CD4-positive, CD25-positive, alpha-beta regulatory T cell (primary cell): Measurements from ENCODE around the gene NUP37. TPM values are rescaled to one million over a fixed set of nuclear protein-coding genes. Genes with fewer than 3 reads are reported as not detected.
"Not testable (repeated sequence)": the region's sequence is repeated elsewhere in the genome, so short reads cannot be mapped to it uniquely, and the experiment has no call there.

ENCODE experiments used
- ATAC-seq, 2 donors: fragments of 150-1000 bp; cut with Tn5 transposase; one replicate each; pipeline ENCODE4 v1.10.0; 2021; ENCODE audit warnings: low read depth in 2 of 2, moderate number of reproducible peaks in 2 of 2, moderate library complexity in 1 of 2
- DNase-seq, 3 donors: peaks; one replicate each; pipeline versions ENCODE4 v3.0.0 to v3.0.0-alpha.2; 2012 to 2022; ENCODE audit warnings: mixed read lengths in 1 of 3
- H3K27ac ChIP-seq: one replicate; pipeline ENCODE4 v1.7.0; 2013; ENCODE audit warnings: mild to moderate bottlenecking, low read length; ENCODE audit not compliant: insufficient read depth, poor library complexity, severe bottlenecking
- H3K27me3 ChIP-seq: one replicate; pipeline ENCODE4 v1.7.0; 2013; ENCODE audit warnings: low read length; ENCODE audit not compliant: control insufficient read depth, insufficient read depth
- H3K36me3 ChIP-seq: one replicate; pipeline ENCODE4 v1.7.0; 2013; ENCODE audit warnings: mild to moderate bottlenecking, low read length, moderate library complexity; ENCODE audit not compliant: control insufficient read depth, insufficient read depth
- H3K4me1 ChIP-seq: 2 replicates; pipeline ENCODE4 v1.7.0; 2013; ENCODE audit warnings: mild to moderate bottlenecking, low read length; ENCODE audit not compliant: insufficient read depth, control insufficient read depth, poor library complexity, severe bottlenecking
- H3K4me3 ChIP-seq: one replicate; pipeline ENCODE4 v1.7.0; 2013; ENCODE audit warnings: low read depth, mild to moderate bottlenecking, low read length, moderate library complexity
- H3K9me3 ChIP-seq, 2 experiments: 1 replicate in 1 of 2; 2 replicates in 1 of 2; pipeline ENCODE4 v1.7.0; 2013; ENCODE audit warnings: low read length in 2 of 2, mild to moderate bottlenecking in 1 of 2, moderate library complexity in 1 of 2; ENCODE audit not compliant: control insufficient read depth in 2 of 2
- H3K27ac Mint-ChIP-seq, 3 donors: one replicate each; pipeline ENCODE4 v1.8.0; 2020 to 2022; ENCODE audit warnings: mild to moderate bottlenecking in 3 of 3, mixed read lengths in 3 of 3, moderate library complexity in 2 of 3
- H3K27me3 Mint-ChIP-seq: one replicate; pipeline ENCODE4 v1.8.0; 2022; ENCODE audit warnings: mild to moderate bottlenecking, mixed read lengths
- H3K36me3 Mint-ChIP-seq: one replicate; pipeline ENCODE4 v1.8.0; 2020; ENCODE audit warnings: mixed read lengths
- H3K4me1 Mint-ChIP-seq, 4 donors: one replicate each; pipeline ENCODE4 v1.8.0; 2020 to 2022; ENCODE audit warnings: mixed read lengths in 4 of 4, mild to moderate bottlenecking in 1 of 4
- H3K4me3 Mint-ChIP-seq, 4 donors: one replicate each; pipeline ENCODE4 v1.8.0; 2020 to 2022; ENCODE audit warnings: mild to moderate bottlenecking in 4 of 4, mixed read lengths in 4 of 4, moderate library complexity in 3 of 4
- H3K9me3 Mint-ChIP-seq, 7 donors: one replicate each; pipeline ENCODE4 v1.8.0; 2020 to 2022; ENCODE audit warnings: mixed read lengths in 7 of 7, mild to moderate bottlenecking in 3 of 7, moderate library complexity in 2 of 7
- polyA plus RNA-seq, 4 donors: library from polyadenylated mRNA; unstranded; fragments of 300-500 nt; fragmentation: Illumina TruSeq; gene quantifications; one replicate each; pipeline ENCODE4 v1.2.3, GENCODE V29; 2021
- total RNA-seq: library from RNA; stranded (reverse); gene quantifications from one replicate; pipeline ENCODE4 v1.2.3, GENCODE V29; 2022

The NUP37 gene
- total and polyA plus RNA-seq, 5 donors from 2014 or later = 17.2 to 44.7 (median 40.4) TPM

DNA sequence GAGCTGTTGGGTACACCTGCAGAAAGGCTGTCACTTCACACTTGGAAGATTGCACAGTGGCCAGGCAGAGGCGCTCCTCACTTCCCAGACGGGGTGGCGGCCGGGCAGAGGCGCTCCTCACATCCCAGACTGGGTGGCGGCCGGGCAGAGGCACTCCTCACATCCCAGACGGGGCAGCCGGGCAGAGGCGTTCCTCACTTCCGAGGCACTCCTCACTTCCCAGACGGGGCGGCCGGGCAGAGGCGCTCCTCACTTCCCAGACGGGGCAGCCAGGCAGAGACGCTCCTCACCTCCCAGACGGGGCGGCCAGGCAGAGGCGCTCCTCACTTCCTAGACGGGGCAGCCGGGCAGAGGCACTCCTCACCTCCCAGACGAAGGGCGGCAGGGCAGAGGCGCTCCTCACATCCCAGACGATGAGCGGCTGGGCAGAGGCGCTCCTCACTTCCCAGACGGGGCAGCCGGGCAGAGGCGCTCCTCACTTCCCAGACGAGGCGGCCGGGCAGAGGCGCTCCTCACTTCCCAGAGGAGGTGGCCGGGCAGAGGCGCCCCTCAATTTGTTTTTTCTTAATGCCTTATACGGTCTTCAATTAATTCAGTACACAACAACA is 30.6 kb downstream of the NUP37 start:
- H3K4me3 ChIP-seq, ATAC-seq, DNase-seq, H3K27me3 Mint-ChIP-seq, H3K27me3 ChIP-seq, H3K4me1 ChIP-seq, H3K27ac Mint-ChIP-seq, H3K4me3 Mint-ChIP-seq, H3K27ac ChIP-seq, H3K9me3 ChIP-seq, H3K9me3 Mint-ChIP-seq: not testable (repeated sequence)
- Mint-ChIP-seq H3K36me3 (peaks cover 13% of the 10 kb centered on the region), H3K4me1 (peaks cover 0 to 16% (median 6%) of the 10 kb centered on the region in 4 donors)
- H3K36me3 ChIP-seq = peaks cover 15% of the 10 kb centered on the region

DNA sequence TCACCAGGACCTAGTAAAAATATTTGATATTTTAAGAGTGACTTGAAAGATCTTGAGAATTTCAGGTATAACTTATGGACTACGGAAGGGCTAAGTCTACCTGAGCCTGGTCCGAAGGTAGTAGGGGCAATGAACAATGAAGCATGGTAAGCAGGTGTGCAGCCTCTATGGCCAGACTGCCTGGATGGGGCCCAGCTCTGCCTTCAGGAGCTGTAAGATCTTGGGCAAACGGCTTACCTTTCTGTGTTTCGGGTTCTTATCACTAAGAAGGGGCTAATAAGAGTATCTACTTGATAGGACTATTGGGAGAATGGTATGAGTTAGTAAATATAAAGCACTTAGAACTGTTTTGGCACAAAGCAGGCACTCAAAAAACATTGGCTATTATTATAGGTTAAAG is 39.1 kb downstream of the NUP37 start:
- DNase-seq (no peak), ATAC-seq (no peak)
- H3K27ac ChIP-seq = no peak overlapping the region
- no peak overlapping the region for H3K4me3 ChIP-seq
- no peaks in the 10 kb centered on the region for H3K27me3 ChIP-seq
- H3K27ac Mint-ChIP-seq = peak overlapping the region in 1 of 3 donors; percentile 48
- H3K36me3 ChIP-seq = peaks cover 54% of the 10 kb centered on the region
- H3K27me3 Mint-ChIP-seq = no peaks in the 10 kb centered on the region
- no peaks in the 10 kb centered on the region for H3K9me3 ChIP-seq
- H3K4me1 ChIP-seq = no peaks in the 10 kb centered on the region
- no peaks in the 10 kb centered on the region for H3K9me3 Mint-ChIP-seq
- H3K36me3 Mint-ChIP-seq = peaks cover 51% of the 10 kb centered on the region
- H3K4me1 Mint-ChIP-seq = peaks cover 0 to 4% (median 0%) of the 10 kb centered on the region in 4 donors
- H3K4me3 Mint-ChIP-seq = no peak overlapping the region

DNA sequence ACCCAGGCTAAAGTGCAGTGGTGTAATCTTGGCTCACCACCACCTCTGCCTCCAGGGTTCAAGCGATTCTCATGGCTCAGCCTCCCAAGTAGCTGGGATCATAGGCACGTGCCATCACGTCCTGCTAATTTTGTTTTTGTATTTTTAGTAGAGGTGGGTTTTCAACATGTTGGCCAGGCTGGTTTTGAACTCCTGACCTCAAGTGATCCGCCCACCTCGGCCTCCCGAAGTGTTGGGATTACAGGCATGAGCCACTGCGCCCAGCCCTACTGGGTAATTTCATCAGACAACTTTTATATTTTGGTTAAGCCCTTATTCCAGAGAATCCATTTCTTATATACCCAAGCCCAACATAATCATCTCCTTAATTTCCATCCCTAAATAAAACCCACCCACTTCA is 47.8 kb downstream of the NUP37 start:
- not testable (repeated sequence) for H3K27me3 Mint-ChIP-seq, H3K27ac ChIP-seq, H3K4me1 Mint-ChIP-seq, H3K27ac Mint-ChIP-seq, H3K27me3 ChIP-seq, H3K4me1 ChIP-seq, H3K4me3 Mint-ChIP-seq, H3K9me3 Mint-ChIP-seq, H3K4me3 ChIP-seq, H3K9me3 ChIP-seq, ATAC-seq, DNase-seq
- H3K36me3 Mint-ChIP-seq = peaks cover 21% of the 10 kb centered on the region
- peaks cover 33% of the 10 kb centered on the region for H3K36me3 ChIP-seq

DNA sequence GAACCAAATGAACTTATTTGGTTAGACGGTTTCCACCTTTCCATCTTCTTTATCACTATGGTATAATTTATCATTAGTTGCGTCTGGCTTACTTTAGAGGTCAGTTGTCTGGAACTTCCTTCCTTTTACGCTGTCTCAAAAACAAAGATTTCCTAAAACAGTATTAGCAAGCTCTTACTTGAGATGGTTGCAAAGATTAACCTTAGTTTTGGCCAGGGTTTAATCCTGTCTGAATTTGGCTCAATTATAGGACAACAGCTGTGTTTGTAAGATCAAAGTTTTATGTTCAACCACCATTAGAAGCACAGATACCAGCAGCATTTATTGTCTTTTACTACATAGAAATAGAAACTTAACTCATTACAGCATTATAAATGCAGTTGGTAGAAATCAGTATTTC is 50.2 kb downstream of the NUP37 start:
- ATAC-seq (no peak), DNase-seq (no peak)
- no peaks in the 10 kb centered on the region for H3K4me1 ChIP-seq
- Mint-ChIP-seq H3K27ac (no peak overlapping the region), H3K9me3 (no peaks in the 10 kb centered on the region), H3K4me3 (no peak overlapping the region), H3K4me1 (peaks cover 0 to 3% (median 0%) of the 10 kb centered on the region in 4 donors), H3K36me3 (peaks cover 4% of the 10 kb centered on the region), H3K27me3 (no peaks in the 10 kb centered on the region)
- H3K36me3 ChIP-seq = peaks cover 14% of the 10 kb centered on the region
- no peak overlapping the region for H3K27ac ChIP-seq
- H3K4me3 ChIP-seq = no peak overlapping the region
- no peaks in the 10 kb centered on the region for H3K9me3 ChIP-seq
- H3K27me3 ChIP-seq = no peaks in the 10 kb centered on the region

- Mint-ChIP-seq H3K27ac (no peak overlapping the region), H3K9me3 (no peaks in the 10 kb centered on the region), H3K36me3 (peaks cover 4% of the 10 kb centered on the region), H3K4me3 (no peak overlapping the region), H3K4me1 (peaks cover 0 to 3% (median 0%) of the 10 kb centered on the region in 4 donors), H3K27me3 (no peaks in the 10 kb centered on the region)
- H3K27me3 ChIP-seq = no peaks in the 10 kb centered on the region
- no peak overlapping the region for H3K27ac ChIP-seq
- no peaks in the 10 kb centered on the region for H3K36me3 ChIP-seq
- no peaks in the 10 kb centered on the region for H3K9me3 ChIP-seq
- ATAC-seq (no peak), DNase-seq (no peak)
- H3K4me1 ChIP-seq = no peaks in the 10 kb centered on the region
- H3K4me3 ChIP-seq = no peak overlapping the region
Measured at GRCh38 chr12:102067574-102068258, 52.2 kb downstream of the NUP37 start.

DNA sequence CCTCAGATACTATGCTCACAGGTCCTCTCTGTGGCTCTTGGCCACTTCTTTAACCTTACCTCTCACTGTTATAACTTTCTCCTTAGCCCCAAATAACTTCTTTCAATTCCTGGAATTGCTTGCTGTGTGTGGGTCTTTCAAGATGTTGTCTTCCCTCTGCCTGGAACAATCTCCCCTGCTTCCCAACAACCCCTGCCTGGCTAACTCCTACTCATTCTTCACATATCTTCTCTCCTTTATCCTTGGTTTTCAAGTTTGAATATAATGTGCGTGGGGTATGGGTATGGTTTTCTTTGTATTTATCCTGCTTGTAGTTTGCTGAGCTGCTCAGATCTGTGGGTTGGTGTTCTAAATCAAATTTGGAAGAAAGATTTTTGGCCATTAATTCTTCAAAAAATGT is 55.4 kb downstream of the NUP37 start:
- no peak overlapping the region for H3K27ac ChIP-seq
- no peaks in the 10 kb centered on the region for H3K9me3 ChIP-seq
- Mint-ChIP-seq H3K4me3 (no peak overlapping the region), H3K4me1 (peaks cover 3 to 27% (median 22%) of the 10 kb centered on the region in 4 donors), H3K36me3 (no peaks in the 10 kb centered on the region), H3K27ac (peak overlapping the region in 1 of 3 donors; percentile 38), H3K27me3 (no peaks in the 10 kb centered on the region), H3K9me3 (no peaks in the 10 kb centered on the region)
- no peak for ATAC-seq
- H3K4me1 ChIP-seq = peaks cover 20% of the 10 kb centered on the region
- H3K27me3 ChIP-seq = no peaks in the 10 kb centered on the region
- no peaks in the 10 kb centered on the region for H3K36me3 ChIP-seq
- no peak for DNase-seq
- H3K4me3 ChIP-seq = no peak overlapping the region

GRCh38 chr12:102063069-102063468 is 56.8 kb downstream of the NUP37 start:
- DNase-seq (peak in 1 of 3 donors; percentile 12), ATAC-seq (no peak)
- Histone ChIP-seq H3K9me3 (no peaks in the 10 kb centered on the region), H3K36me3 (no peaks in the 10 kb centered on the region), H3K27me3 (no peaks in the 10 kb centered on the region), H3K4me1 (peaks cover 29% of the 10 kb centered on the region), H3K27ac (no peak overlapping the region), H3K4me3 (no peak overlapping the region)
- Mint-ChIP-seq H3K27me3 (no peaks in the 10 kb centered on the region), H3K4me1 (peaks cover 13 to 38% (median 28%) of the 10 kb centered on the region in 4 donors), H3K27ac (peak overlapping the region in 1 of 3 donors; percentile 71), H3K9me3 (no peaks in the 10 kb centered on the region), H3K4me3 (peak overlapping the region in 1 of 4 donors; percentile 26), H3K36me3 (peaks cover 6% of the 10 kb centered on the region)

DNA sequence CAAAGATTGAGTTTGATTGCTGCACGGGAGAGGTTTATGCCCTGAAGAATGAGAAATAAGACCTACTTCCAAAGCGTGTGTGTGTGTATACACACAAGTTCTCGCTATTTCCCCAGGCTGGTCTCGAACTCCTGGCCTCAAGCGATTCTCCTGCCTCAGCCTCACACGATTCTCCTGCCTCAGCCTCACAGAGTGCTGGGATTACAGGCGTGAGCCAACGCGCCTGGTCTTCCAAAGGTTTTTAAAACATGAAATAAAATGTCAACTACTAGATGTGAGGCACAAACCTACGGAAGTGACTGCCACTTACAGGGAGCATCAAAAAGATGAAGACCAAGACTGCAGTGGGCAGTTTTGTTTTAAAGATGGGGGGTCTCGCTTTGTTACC is 57.5 kb downstream of the NUP37 start:
- no peaks in the 10 kb centered on the region for H3K27me3 ChIP-seq
- ATAC-seq (no peak), DNase-seq (no peak)
- peak overlapping the region; percentile 94 to 99 (median 98) for H3K4me3 Mint-ChIP-seq
- peaks cover 13 to 45% (median 33%) of the 10 kb centered on the region in 4 donors for H3K4me1 Mint-ChIP-seq
- peak overlapping the region; percentile 97 for H3K27ac ChIP-seq
- peak overlapping the region; percentile 71 for H3K4me3 ChIP-seq
- H3K36me3 ChIP-seq = peaks cover 5% of the 10 kb centered on the region
- H3K27me3 Mint-ChIP-seq = no peaks in the 10 kb centered on the region
- H3K4me1 ChIP-seq = peaks cover 33% of the 10 kb centered on the region
- no peaks in the 10 kb centered on the region for H3K9me3 ChIP-seq
- H3K9me3 Mint-ChIP-seq = no peaks in the 10 kb centered on the region
- peaks cover 12% of the 10 kb centered on the region for H3K36me3 Mint-ChIP-seq
- H3K27ac Mint-ChIP-seq = peak overlapping the region; percentile 98 to 100 (median 99)
